Measurements from ENCODE around the gene TRIP6.

Gene TRIP6

DNA sequence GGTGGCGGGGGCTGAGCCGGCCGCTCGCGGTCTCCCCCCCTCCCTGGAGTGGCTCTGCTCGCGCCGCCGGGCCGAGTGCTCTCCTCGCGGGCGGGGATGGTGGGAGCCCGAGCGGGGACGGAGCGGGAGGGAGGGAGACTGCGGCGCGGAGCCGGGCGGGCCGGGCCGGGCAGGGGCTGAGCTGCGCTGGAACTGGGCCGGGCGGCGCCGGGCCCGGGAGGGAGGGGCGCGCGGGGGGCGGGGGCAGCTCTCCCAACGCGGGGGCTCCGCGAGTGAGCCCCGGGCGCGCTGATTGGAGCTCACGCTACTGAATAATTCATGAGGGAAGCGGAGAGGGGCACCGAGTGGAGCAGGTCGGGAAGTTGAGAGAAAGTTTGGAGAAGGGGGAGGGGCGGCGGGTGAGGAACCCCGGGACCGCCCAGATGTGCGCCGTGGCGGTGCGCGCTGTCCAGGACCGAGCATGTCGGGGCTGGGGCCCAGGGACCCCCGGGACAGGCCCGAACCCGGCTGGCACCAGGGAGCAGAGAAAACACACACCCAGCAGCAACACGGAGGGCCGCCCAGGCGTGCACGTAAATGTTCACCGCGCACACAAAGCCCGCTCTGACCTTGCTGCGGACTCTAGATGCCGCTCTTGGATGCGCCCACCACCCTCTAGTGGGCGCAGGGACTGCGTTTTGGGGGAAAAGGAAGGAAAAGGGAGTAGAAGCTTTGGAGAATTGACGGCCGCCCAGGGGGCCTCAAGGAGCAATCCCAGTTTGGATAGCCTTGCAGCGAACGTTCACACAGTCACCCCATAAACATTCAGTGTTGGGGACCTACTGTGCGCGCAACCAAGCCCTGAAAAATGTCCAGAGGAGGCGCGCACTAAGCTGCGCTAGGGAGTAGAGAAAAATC, 39.6 kb upstream of the TRIP6 start, which contains the start of gene EPHB4:
Gene EPHB4 (minus strand): TSS at position 194 of the 897 bp plus-strand sequence. CDS start 493 bp downstream, outside the sequence.
- Histone ChIP-seq H3K27me3 (ENCODE audit: low read depth, low read length) (no peaks in the 10 kb centered on the region), H3K9me3 (ENCODE audit: insufficient read depth, low read length) (no peaks in the 10 kb centered on the region), H3K4me3 (ENCODE audit: low read length) (no peak within 1 kb of the TSS), H4K20me1 (ENCODE audit: insufficient read depth, low read length) (no peaks in the 10 kb centered on the region), H2AFZ (ENCODE audit: low read depth, low read length) (no peak within 1 kb of the TSS), H3K27ac (ENCODE audit: low read length) (no peak within 1 kb of the TSS), H3K4me1 (ENCODE audit: low read length) (peaks cover 20% of the 10 kb centered on the region), H3K36me3 (replicated peaks; ENCODE audit: low read depth, low read length) (no peaks in the 10 kb centered on the region), H3K4me2 (ENCODE audit: low read length) (no peak within 1 kb of the TSS), H3K79me2 (ENCODE audit: low read length) (no peaks in the 10 kb centered on the region), H3K9ac (ENCODE audit: low read length) (no peak within 1 kb of the TSS)
- TF ChIP-seq, protein P1, sequence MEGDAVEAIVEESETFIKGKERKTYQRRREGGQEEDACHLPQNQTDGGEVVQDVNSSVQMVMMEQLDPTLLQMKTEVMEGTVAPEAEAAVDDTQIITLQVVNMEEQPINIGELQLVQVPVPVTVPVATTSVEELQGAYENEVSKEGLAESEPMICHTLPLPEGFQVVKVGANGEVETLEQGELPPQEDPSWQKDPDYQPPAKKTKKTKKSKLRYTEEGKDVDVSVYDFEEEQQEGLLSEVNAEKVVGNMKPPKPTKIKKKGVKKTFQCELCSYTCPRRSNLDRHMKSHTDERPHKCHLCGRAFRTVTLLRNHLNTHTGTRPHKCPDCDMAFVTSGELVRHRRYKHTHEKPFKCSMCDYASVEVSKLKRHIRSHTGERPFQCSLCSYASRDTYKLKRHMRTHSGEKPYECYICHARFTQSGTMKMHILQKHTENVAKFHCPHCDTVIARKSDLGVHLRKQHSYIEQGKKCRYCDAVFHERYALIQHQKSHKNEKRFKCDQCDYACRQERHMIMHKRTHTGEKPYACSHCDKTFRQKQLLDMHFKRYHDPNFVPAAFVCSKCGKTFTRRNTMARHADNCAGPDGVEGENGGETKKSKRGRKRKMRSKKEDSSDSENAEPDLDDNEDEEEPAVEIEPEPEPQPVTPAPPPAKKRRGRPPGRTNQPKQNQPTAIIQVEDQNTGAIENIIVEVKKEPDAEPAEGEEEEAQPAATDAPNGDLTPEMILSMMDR (IDR thresholded peaks at IDR 0.05; ENCODE audit: low read depth, low read length) = no peak
- no peak for TF ChIP-seq EZH2phosphoT487 (IDR thresholded peaks at IDR 0.05; ENCODE audit: low read depth)

DNA sequence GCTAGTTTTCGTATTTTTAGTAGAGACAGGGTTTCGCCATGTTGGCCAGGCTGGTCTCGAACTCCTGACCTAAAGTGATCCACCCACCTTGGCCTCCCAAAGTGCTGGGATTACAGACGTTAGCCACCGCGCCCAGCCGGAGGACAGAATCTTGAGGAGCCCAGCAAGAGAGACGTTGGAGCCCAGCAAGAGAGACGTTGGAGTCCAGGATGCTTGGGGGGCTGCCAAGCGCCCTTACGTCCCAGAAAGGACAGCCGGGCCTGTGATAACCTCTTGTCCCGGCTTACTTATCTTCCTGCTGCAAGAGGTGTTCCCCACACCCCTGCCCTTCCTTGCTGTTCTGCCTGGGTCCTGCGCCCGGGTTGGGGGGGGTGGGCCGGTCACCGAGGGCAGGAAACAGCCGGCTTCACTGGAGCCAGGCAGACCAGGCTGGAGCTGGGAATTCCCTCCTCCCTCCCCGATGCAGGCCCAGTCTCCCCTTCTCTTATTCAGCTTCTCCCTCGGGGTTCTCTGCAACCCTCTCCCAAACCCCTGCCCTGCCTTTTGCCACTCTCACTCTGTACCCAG, 38.0 kb upstream of the TRIP6 start:
- Histone ChIP-seq H3K9ac (ENCODE audit: low read length) (no peak overlapping the region), H3K27ac (ENCODE audit: low read length) (no peak overlapping the region), H3K36me3 (replicated peaks; ENCODE audit: low read depth, low read length) (no peaks in the 10 kb centered on the region), H3K4me3 (ENCODE audit: low read length) (no peak overlapping the region), H3K4me1 (ENCODE audit: low read length) (peaks cover 20% of the 10 kb centered on the region), H3K9me3 (ENCODE audit: insufficient read depth, low read length) (no peaks in the 10 kb centered on the region), H2AFZ (ENCODE audit: low read depth, low read length) (no peak overlapping the region), H3K27me3 (ENCODE audit: low read depth, low read length) (no peaks in the 10 kb centered on the region), H3K4me2 (ENCODE audit: low read length) (no peak overlapping the region), H4K20me1 (ENCODE audit: insufficient read depth, low read length) (no peaks in the 10 kb centered on the region), H3K79me2 (ENCODE audit: low read length) (no peaks in the 10 kb centered on the region)
- no peak for TF ChIP-seq EZH2phosphoT487 (IDR thresholded peaks at IDR 0.05; ENCODE audit: low read depth)
- TF ChIP-seq, protein P1 (IDR thresholded peaks at IDR 0.05; ENCODE audit: low read depth, low read length) = no peak

GRCh38 chr7:100830396-100830795, 36.8 kb upstream of the TRIP6 start:
- no peaks in the 10 kb centered on the region for H3K36me3 ChIP-seq (replicated peaks; ENCODE audit: low read depth, low read length)
- peaks cover 16% of the 10 kb centered on the region for H3K4me1 ChIP-seq (ENCODE audit: low read length)
- no peak overlapping the region for H3K27ac ChIP-seq (ENCODE audit: low read length)
- H3K9ac ChIP-seq (ENCODE audit: low read length) = no peak overlapping the region
- no peaks in the 10 kb centered on the region for H4K20me1 ChIP-seq (ENCODE audit: insufficient read depth, low read length)
- TF ChIP-seq, protein P1 (IDR thresholded peaks at IDR 0.05; ENCODE audit: low read depth, low read length) = no peak
- TF ChIP-seq EZH2phosphoT487 (IDR thresholded peaks at IDR 0.05; ENCODE audit: low read depth) = no peak
- no peaks in the 10 kb centered on the region for H3K79me2 ChIP-seq (ENCODE audit: low read length)
- no peaks in the 10 kb centered on the region for H3K27me3 ChIP-seq (ENCODE audit: low read depth, low read length)
- H3K4me2 ChIP-seq (ENCODE audit: low read length) = peak overlapping the region; percentile 6; the same call in 1 of the 2 replicates
- H2AFZ ChIP-seq (ENCODE audit: low read depth, low read length) = no peak overlapping the region
- no peak overlapping the region for H3K4me3 ChIP-seq (ENCODE audit: low read length)
- H3K9me3 ChIP-seq (ENCODE audit: insufficient read depth, low read length) = no peaks in the 10 kb centered on the region

DNA sequence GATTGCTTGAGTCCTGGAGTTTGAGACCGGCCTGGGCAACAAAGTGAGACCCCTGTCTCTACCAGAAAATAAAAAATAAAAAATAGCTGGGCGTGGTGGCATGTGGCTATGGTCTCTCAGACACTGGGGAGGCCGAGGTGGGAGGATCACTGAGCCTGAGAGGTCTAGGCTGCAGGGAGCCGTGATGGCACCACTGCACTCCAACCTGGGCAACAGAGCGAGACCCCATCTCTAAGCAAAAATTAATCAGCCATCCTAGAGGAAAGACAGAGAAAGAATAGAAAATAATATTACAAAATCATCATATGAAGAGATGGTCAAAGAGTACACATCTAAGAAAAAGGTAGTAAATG, 34.9 kb upstream of the TRIP6 start:
- Histone ChIP-seq H4K20me1 (ENCODE audit: insufficient read depth, low read length) (no peaks in the 10 kb centered on the region), H2AFZ (ENCODE audit: low read depth, low read length) (no peak overlapping the region), H3K9ac (ENCODE audit: low read length) (no peak overlapping the region), H3K27ac (ENCODE audit: low read length) (no peak overlapping the region), H3K4me2 (ENCODE audit: low read length) (no peak overlapping the region), H3K4me3 (ENCODE audit: low read length) (no peak overlapping the region), H3K36me3 (replicated peaks; ENCODE audit: low read depth, low read length) (no peaks in the 10 kb centered on the region), H3K4me1 (ENCODE audit: low read length) (peaks cover 16% of the 10 kb centered on the region), H3K27me3 (ENCODE audit: low read depth, low read length) (no peaks in the 10 kb centered on the region), H3K9me3 (ENCODE audit: insufficient read depth, low read length) (no peaks in the 10 kb centered on the region), H3K79me2 (ENCODE audit: low read length) (no peaks in the 10 kb centered on the region)
- no peak for TF ChIP-seq EZH2phosphoT487 (IDR thresholded peaks at IDR 0.05; ENCODE audit: low read depth)
- TF ChIP-seq, protein P1 (IDR thresholded peaks at IDR 0.05; ENCODE audit: low read depth, low read length) = no peak

Data from OCI-LY3 (cell line).